ENCODE measurements around the gene FOXN1. TPM values are rescaled to one million over a fixed set of nuclear protein-coding genes. Genes with fewer than 3 reads are reported as not detected.

FOXN1 gene
- total and polyA plus RNA-seq, 2 of the 4 experiments (the other 2 are of a cell fraction), result not detected

GRCh38 chr17:28571361-28572122 lies 65.4 kb downstream of the FOXN1 start, which contains the start of gene PIGS:
Gene PIGS, minus strand, starts transcription at chr17:28571524. Its CDS starts 28 bp downstream, at chr17:28571496.
- dilution Hi-C loops (cut with HindIII; ENCODE audit: low sequenced_read_pairs, unreplicated experiment) (no loop called here), intact Hi-C loops (cut with micrococcal nuclease) (no loop called here), in situ Hi-C loops (cut with MboI; ENCODE audit: low sequenced_read_pairs) (no loop called here)
- DNase-seq (peak; percentile 87), ATAC-seq (ENCODE audit: low read depth) (peak; percentile 99)
- H3K18ac ChIP-seq (ENCODE audit: low read depth, low read length), result peak within 1 kb of the TSS; percentile 81; the same call in 1 of the 2 replicates
- H3K27me3 ChIP-seq (ENCODE audit: control insufficient read depth, insufficient read depth, low read length), result no peaks in the 10 kb centered on the region
- ChIA-PET POLR2A (ENCODE audit: unreplicated experiment) (no interaction called here), CTCF (interaction anchor here (1.0 to 1.9 kb wide), 3 partner anchors 18 to 20 kb away, joined by 3 to 6 read pairs (median 5); no protein-coding TSS in a partner anchor)
- peaks cover 9% of the 10 kb centered on the region; the same call in 1 of the 2 replicates for H3K9me1 ChIP-seq (ENCODE audit: insufficient read depth, low read length)
- peak within 1 kb of the TSS; percentile 69 for H3K4ac ChIP-seq (ENCODE audit: low read depth, low read length)
- peak; percentile 88 for TF ChIP-seq MAZ (IDR thresholded peaks at IDR 0.05; ENCODE audit: borderline replicate concordance, low read depth, low read length)
- TF ChIP-seq RAD21 (IDR thresholded peaks at IDR 0.05; ENCODE audit: low read length), result no peak
- TF ChIP-seq MXI1 (IDR thresholded peaks at IDR 0.05; ENCODE audit: borderline replicate concordance, low read depth, low read length), result 0 out of 2 replicates have a peak, but pooled peaks have one; percentile 38
- peak within 1 kb of the TSS; percentile 85 for H3K4me3 ChIP-seq (ENCODE audit: insufficient read depth, low read depth, low read length)
- H3K14ac ChIP-seq (replicated peaks; ENCODE audit: low read depth, low read length), result peak within 1 kb of the TSS; percentile 94
- peak within 1 kb of the TSS; percentile 93 for H3K23ac ChIP-seq (ENCODE audit: low read depth, low read length)
- no peak within 1 kb of the TSS for H2BK20ac ChIP-seq (ENCODE audit: low read depth, low read length)
- peaks cover 20 to 32% of the 10 kb centered on the region in 2 experiments for H3K79me1 ChIP-seq (ENCODE audit: low read depth in 1 of 2, low read length in 2 of 2)
- peaks cover 16% of the 10 kb centered on the region for H3K36me3 ChIP-seq (ENCODE audit: control insufficient read depth, insufficient read depth, low read length)
- peaks cover 6% of the 10 kb centered on the region; the same call in 1 of the 2 replicates for H3K4me1 ChIP-seq (ENCODE audit: control insufficient read depth, insufficient read depth, low read length)
- H3K9ac ChIP-seq (ENCODE audit: low read depth, low read length), result peak within 1 kb of the TSS; percentile 87
- peak within 1 kb of the TSS; percentile 96 for H2AFZ ChIP-seq (replicated peaks; ENCODE audit: low read length, poor library complexity)
- H3K27ac ChIP-seq (ENCODE audit: insufficient read depth, low read length), result peak within 1 kb of the TSS; percentile 74
- 0% methylated on average over 5 of the region's 49 CpGs; no CpG with 5 or more reads in 1 of the 2 experiments for WGBS, 2 experiments (ENCODE audit: extremely low coverage in 2 of 2, insufficient read length in 1 of 2)
- H4K91ac ChIP-seq (ENCODE audit: insufficient read depth, low read depth, low read length), result peak within 1 kb of the TSS; percentile 19; the same call in 1 of the 2 replicates
- BruUV-seq (replicated peaks), result no TSS peak
- H2AK5ac ChIP-seq (ENCODE audit: low read depth, low read length), result peak within 1 kb of the TSS; percentile 79
- peak within 1 kb of the TSS; percentile 10 to 86; a peak in 3 of 4 replicates for H4K8ac ChIP-seq (ENCODE audit: low read depth in 2 of 2, low read length in 2 of 2)
- H2AK9ac ChIP-seq (replicated peaks; ENCODE audit: low read depth, low read length, poor library complexity), result peak within 1 kb of the TSS; percentile 93
- H2BK120ac ChIP-seq (ENCODE audit: low read depth, low read length), result peak within 1 kb of the TSS; percentile 56; the same call in 1 of the 2 replicates
- H4K5ac ChIP-seq (ENCODE audit: low read depth, low read length), result peak within 1 kb of the TSS; percentile 86
- H3K56ac ChIP-seq (ENCODE audit: extremely low read depth, insufficient read depth, low read length), result peak within 1 kb of the TSS; percentile 80
- H2BK5ac ChIP-seq (ENCODE audit: low read depth, low read length, poor library complexity, severe bottlenecking), result peak within 1 kb of the TSS; percentile 77
- H3K4me2 ChIP-seq (ENCODE audit: low read depth, low read length), result peak within 1 kb of the TSS; percentile 100
- H2BK15ac ChIP-seq (ENCODE audit: low read depth, low read length), result peak within 1 kb of the TSS; percentile 2; the same call in 1 of the 3 replicates
- no peaks in the 10 kb centered on the region for H3K9me3 ChIP-seq (ENCODE audit: control insufficient read depth, insufficient read depth, low read length)
- H4K20me1 ChIP-seq (ENCODE audit: insufficient read depth, low read length), result peaks cover 5% of the 10 kb centered on the region; the same call in 1 of the 2 replicates
